Ishikawa (cell line): ENCODE data around the gene CDH23.

Source experiments
- CEBPB ChIP-seq: IDR thresholded peaks from 2 replicates; pipeline ENCODE4 v1.6.1; 2012
- CREB1 ChIP-seq: IDR thresholded peaks from 2 replicates; pipeline ENCODE4 v1.6.1; 2012; ENCODE audit warnings: low read depth
- EGR1 ChIP-seq: IDR thresholded peaks from 2 replicates; pipeline ENCODE4 v1.6.1; 2012
- EP300 ChIP-seq: IDR thresholded peaks from 2 replicates; pipeline ENCODE4 v1.6.1; 2012; ENCODE audit warnings: borderline replicate concordance
- FOXM1 ChIP-seq: IDR thresholded peaks from 2 replicates; pipeline ENCODE4 v1.6.1; 2012; ENCODE audit warnings: low read depth, borderline replicate concordance
- MAX ChIP-seq: IDR thresholded peaks from 2 replicates; pipeline ENCODE4 v1.6.1; 2012
- NFIC ChIP-seq: IDR thresholded peaks from 2 replicates; pipeline ENCODE4 v1.6.1; 2012
- RAD21 ChIP-seq: IDR thresholded peaks from 2 replicates; pipeline ENCODE4 v1.6.1; 2012; ENCODE audit warnings: low read depth
- REST ChIP-seq: IDR thresholded peaks from 2 replicates; pipeline ENCODE4 v1.6.1; 2012; ENCODE audit warnings: low read depth, mild to moderate bottlenecking
- TAF1 ChIP-seq: IDR thresholded peaks from 2 replicates; pipeline ENCODE4 v1.6.1; 2012; ENCODE audit warnings: low read depth, mild to moderate bottlenecking
- TCF12 ChIP-seq: IDR thresholded peaks from 2 replicates; pipeline ENCODE4 v1.6.1; 2012; ENCODE audit warnings: low read depth
- TEAD4 ChIP-seq: IDR thresholded peaks from 2 replicates; pipeline ENCODE4 v1.6.1; 2012
- USF1 ChIP-seq: IDR thresholded peaks from 2 replicates; pipeline ENCODE4 v1.6.1; 2012
- YY1 ChIP-seq: IDR thresholded peaks from 2 replicates; pipeline ENCODE4 v1.6.1; 2012; ENCODE audit warnings: low read depth
- ZBTB7A ChIP-seq: IDR thresholded peaks from 2 replicates; pipeline ENCODE4 v1.6.1; 2012; ENCODE audit warnings: low read depth

Gene CDH23

GRCh38 chr10:71545001-71545400 is 148.3 kb downstream of the CDH23 start:
- TF ChIP-seq REST (no peak), TCF12 (no peak), CREB1 (no peak), RAD21 (no peak), TEAD4 (no peak), USF1 (no peak), MAX (no peak)

- TF ChIP-seq EGR1 (no peak), USF1 (no peak), CEBPB (no peak), CREB1 (no peak), NFIC (no peak), ZBTB7A (no peak), FOXM1 (no peak), EP300 (no peak), REST (no peak), RAD21 (no peak), TAF1 (no peak), YY1 (no peak), TEAD4 (no peak)
Measured at GRCh38 chr10:71546220-71546619, 149.5 kb downstream of the CDH23 start.

GRCh38 chr10:71547312-71547711 is 150.6 kb downstream of the CDH23 start:
- TF ChIP-seq FOXM1 (no peak), REST (no peak), TAF1 (no peak), TEAD4 (no peak), CEBPB (no peak), RAD21 (no peak), YY1 (no peak), ZBTB7A (no peak), EGR1 (no peak), NFIC (no peak), MAX (no peak), TCF12 (no peak), CREB1 (no peak), USF1 (no peak), EP300 (no peak)

- peak; percentile 49 for TF ChIP-seq RAD21
- TF ChIP-seq YY1 = no peak
Measured at GRCh38 chr10:71547876-71548846, 151.4 kb downstream of the CDH23 start.
